Measurements from ENCODE around the gene ARL2BP. TPM values are rescaled to one million over a fixed set of nuclear protein-coding genes. Genes with fewer than 3 reads are reported as not detected.

The ARL2BP gene
- total RNA-seq, 4 donors from 2014 or later, result 10.3 to 39.6 (median 36.5) TPM

GRCh38 chr16:57231821-57232350 is 13.2 kb upstream of the ARL2BP start:
- Histone ChIP-seq H3K27me3 (no peaks in the 10 kb centered on the region), H3K4me1 (peaks cover 0 to 17% (median 3%) of the 10 kb centered on the region in 4 donors), H3K27ac (no peak overlapping the region), H3K9me3 (no peaks in the 10 kb centered on the region), H3K36me3 (peaks cover 0 to 64% (median 27%) of the 10 kb centered on the region in 4 donors), H3K4me3 (no peak overlapping the region)
- no peak for DNase-seq
- TF ChIP-seq, protein P1, sequence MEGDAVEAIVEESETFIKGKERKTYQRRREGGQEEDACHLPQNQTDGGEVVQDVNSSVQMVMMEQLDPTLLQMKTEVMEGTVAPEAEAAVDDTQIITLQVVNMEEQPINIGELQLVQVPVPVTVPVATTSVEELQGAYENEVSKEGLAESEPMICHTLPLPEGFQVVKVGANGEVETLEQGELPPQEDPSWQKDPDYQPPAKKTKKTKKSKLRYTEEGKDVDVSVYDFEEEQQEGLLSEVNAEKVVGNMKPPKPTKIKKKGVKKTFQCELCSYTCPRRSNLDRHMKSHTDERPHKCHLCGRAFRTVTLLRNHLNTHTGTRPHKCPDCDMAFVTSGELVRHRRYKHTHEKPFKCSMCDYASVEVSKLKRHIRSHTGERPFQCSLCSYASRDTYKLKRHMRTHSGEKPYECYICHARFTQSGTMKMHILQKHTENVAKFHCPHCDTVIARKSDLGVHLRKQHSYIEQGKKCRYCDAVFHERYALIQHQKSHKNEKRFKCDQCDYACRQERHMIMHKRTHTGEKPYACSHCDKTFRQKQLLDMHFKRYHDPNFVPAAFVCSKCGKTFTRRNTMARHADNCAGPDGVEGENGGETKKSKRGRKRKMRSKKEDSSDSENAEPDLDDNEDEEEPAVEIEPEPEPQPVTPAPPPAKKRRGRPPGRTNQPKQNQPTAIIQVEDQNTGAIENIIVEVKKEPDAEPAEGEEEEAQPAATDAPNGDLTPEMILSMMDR (IDR thresholded peaks at IDR 0.05), result no peak
- TF ChIP-seq EP300 (IDR thresholded peaks at IDR 0.05; ENCODE audit: low read depth) (no peak), POLR2A (IDR thresholded peaks at IDR 0.05) (no peak)
- intact Hi-C loops (cut with DNase I; ENCODE audit: low total_unique reads), result no loop called here
- WGBS, 2 donors (ENCODE audit: low coverage in 1 of 2), result 91 to 100% methylated on average over 1 to 3 of the region's 3 CpGs
- in situ Hi-C loops (cut with MboI; ENCODE audit: low pct_ligation_motif_present in 1 of 4, low pct_unique_long_range_greater_than_20kb in 1 of 4, low sequenced_read_pairs in 3 of 4), result no loop called here

DNA sequence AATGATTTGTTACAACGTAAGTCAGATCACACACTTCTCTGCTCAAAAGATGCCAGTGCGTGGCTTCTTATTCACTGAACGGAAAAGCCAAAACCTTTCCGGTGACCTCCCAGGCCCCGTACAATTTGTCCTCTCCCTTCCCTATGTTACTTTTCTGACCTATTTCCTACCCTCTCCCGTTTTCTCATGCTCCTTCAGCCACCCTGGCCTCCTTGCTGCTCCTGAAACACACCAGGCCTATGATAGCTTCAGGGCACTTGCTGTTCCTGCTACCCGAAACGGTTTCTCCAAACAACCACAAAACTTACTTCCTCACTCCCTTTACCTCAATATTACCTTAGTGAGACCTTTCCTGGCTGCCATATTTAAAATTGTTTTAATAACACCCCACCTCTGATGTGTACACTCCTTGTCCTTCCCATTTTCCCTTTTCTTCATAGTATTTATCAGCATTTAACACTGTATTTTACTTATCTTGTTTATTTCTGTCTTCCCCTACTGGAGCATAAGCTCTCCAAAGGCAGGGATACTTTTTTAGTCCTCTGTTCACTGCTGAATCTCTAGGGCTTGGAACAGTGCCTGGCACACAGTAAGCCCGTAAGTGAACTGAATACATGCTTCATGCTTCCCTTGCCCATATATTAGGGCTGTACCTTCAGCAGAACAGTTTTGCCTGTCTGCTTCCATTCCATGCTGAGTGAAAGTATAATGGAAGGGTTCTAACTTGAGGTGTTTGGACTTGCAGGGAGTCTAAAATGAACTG is 10.9 kb upstream of the ARL2BP start:
- intact Hi-C loops (cut with DNase I; ENCODE audit: low total_unique reads), result no loop called here
- Histone ChIP-seq H3K27ac (peak overlapping the region in 2 of 4 donors; percentile 34 to 38), H3K27me3 (no peaks in the 10 kb centered on the region), H3K4me1 (peaks cover 0 to 17% (median 3%) of the 10 kb centered on the region in 4 donors), H3K4me3 (no peak overlapping the region), H3K9me3 (no peaks in the 10 kb centered on the region), H3K36me3 (peaks cover 0 to 79% (median 20%) of the 10 kb centered on the region in 4 donors)
- in situ Hi-C loops (cut with MboI; ENCODE audit: low pct_ligation_motif_present in 1 of 4, low pct_unique_long_range_greater_than_20kb in 1 of 4, low sequenced_read_pairs in 3 of 4), result no loop called here
- TF ChIP-seq POLR2AphosphoS5 (IDR thresholded peaks at IDR 0.05) (no peak), POLR2A (IDR thresholded peaks at IDR 0.05) (no peak), EP300 (IDR thresholded peaks at IDR 0.05; ENCODE audit: low read depth) (no peak)
- TF ChIP-seq, protein P1 (IDR thresholded peaks at IDR 0.05), result no peak
- 92 to 93% methylated on average over 9 of the region's 9 CpGs for WGBS, 2 donors (ENCODE audit: low coverage in 1 of 2)
- no peak for DNase-seq

DNA sequence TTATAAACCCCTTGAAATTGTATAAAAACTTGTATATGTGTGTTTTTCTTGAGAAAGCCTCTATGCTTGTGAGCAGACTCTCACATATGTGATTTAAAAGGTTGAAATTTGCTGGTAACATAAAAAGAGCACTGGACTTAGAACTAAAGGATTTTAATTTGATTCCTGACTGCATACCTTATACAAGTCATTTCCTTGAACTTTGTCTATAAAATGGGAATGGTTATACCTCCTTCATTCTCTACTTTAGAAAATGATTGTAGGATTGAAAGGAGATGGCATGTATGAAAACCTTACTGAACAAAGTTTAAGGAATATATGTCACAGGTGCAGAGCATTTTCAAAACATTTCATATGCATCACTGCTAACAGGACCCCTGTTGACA is 10.4 kb upstream of the ARL2BP start:
- Histone ChIP-seq H3K36me3 (peaks cover 0 to 80% (median 22%) of the 10 kb centered on the region in 4 donors), H3K4me3 (no peak overlapping the region), H3K27me3 (no peaks in the 10 kb centered on the region), H3K27ac (peak overlapping the region; percentile 4 to 38 (median 31)), H3K9me3 (no peaks in the 10 kb centered on the region), H3K4me1 (peaks cover 0 to 17% (median 3%) of the 10 kb centered on the region in 4 donors)
- no peak for TF ChIP-seq POLR2A (IDR thresholded peaks at IDR 0.05)
- TF ChIP-seq POLR2AphosphoS5 (IDR thresholded peaks at IDR 0.05), result no peak
- TF ChIP-seq, protein P1 (IDR thresholded peaks at IDR 0.05), result no peak
- no peak for TF ChIP-seq EP300 (IDR thresholded peaks at IDR 0.05; ENCODE audit: low read depth)
- no peak for DNase-seq
- intact Hi-C loops (cut with DNase I; ENCODE audit: low total_unique reads) (no loop called here), in situ Hi-C loops (cut with MboI; ENCODE audit: low pct_ligation_motif_present in 1 of 4, low pct_unique_long_range_greater_than_20kb in 1 of 4, low sequenced_read_pairs in 3 of 4) (no loop called here)

GRCh38 chr16:57235128-57236021 is 9.7 kb upstream of the ARL2BP start:
- peaks cover 0 to 77% (median 19%) of the 10 kb centered on the region in 4 donors for H3K36me3 ChIP-seq
- no peak for DNase-seq
- peaks cover 0 to 17% (median 3%) of the 10 kb centered on the region in 4 donors for H3K4me1 ChIP-seq
- 50 to 60% methylated on average over 3 to 8 of the region's 8 CpGs for WGBS, 2 donors (ENCODE audit: low coverage in 1 of 2)
- in situ Hi-C loops (cut with MboI; ENCODE audit: low pct_ligation_motif_present in 1 of 4, low pct_unique_long_range_greater_than_20kb in 1 of 4, low sequenced_read_pairs in 3 of 4), result no loop called here
- TF ChIP-seq EP300 (IDR thresholded peaks at IDR 0.05; ENCODE audit: low read depth) (no peak), POLR2AphosphoS5 (IDR thresholded peaks at IDR 0.05) (no peak), POLR2A (IDR thresholded peaks at IDR 0.05) (no peak)
- TF ChIP-seq, protein P1 (IDR thresholded peaks at IDR 0.05), result no peak
- no peaks in the 10 kb centered on the region for H3K9me3 ChIP-seq
- no peaks in the 10 kb centered on the region for H3K27me3 ChIP-seq
- intact Hi-C loops (cut with DNase I; ENCODE audit: low total_unique reads), result no loop called here
- H3K27ac ChIP-seq, result peak overlapping the region; percentile 4 to 38 (median 31)
- H3K4me3 ChIP-seq, result no peak overlapping the region
